ENCODE measurements around the gene ERGIC3.
"Not testable (repeated sequence)": the region's sequence is repeated elsewhere in the genome, so short reads cannot be mapped to it uniquely, and the experiment has no call there.

Gene ERGIC3

GRCh38 chr20:35518955-35519354 is 22.9 kb upstream of the ERGIC3 start:
- DNase-seq (ENCODE audit: low read depth), result no peak

GRCh38 chr20:35523298-35523888 is 18.5 kb upstream of the ERGIC3 start:
- no peak for DNase-seq (ENCODE audit: low read depth)

GRCh38 chr20:35525639-35526038 is 16.2 kb upstream of the ERGIC3 start:
- DNase-seq (ENCODE audit: low read depth), result no peak

- no peak for DNase-seq (ENCODE audit: low read depth)
These were observed 14.6 kb upstream of the ERGIC3 start for GRCh38 chr20:35527122-35527769.

- no peak for DNase-seq (ENCODE audit: low read depth)
These were observed 12.3 kb upstream of the ERGIC3 start, which contains the start of gene C20orf173 for GRCh38 chr20:35529552-35529951. C20orf173 (minus strand) TSS chr20:35529652; CDS start chr20:35529373, 279 bp downstream.

- no peak for DNase-seq (ENCODE audit: low read depth)
These were observed 2.1 kb upstream of the ERGIC3 start for GRCh38 chr20:35539756-35540212.

GRCh38 chr20:35541118-35541782 is 628 bp upstream of the ERGIC3 start:
- DNase-seq (ENCODE audit: low read depth), result no peak

- no peak for DNase-seq (ENCODE audit: low read depth)
These were observed 1.1 kb downstream of the ERGIC3 start for GRCh38 chr20:35542990-35543389.

- DNase-seq (ENCODE audit: low read depth), result no peak
These were observed 2.6 kb downstream of the ERGIC3 start for GRCh38 chr20:35544436-35544835.

GRCh38 chr20:35544941-35545340 is 3.1 kb downstream of the ERGIC3 start:
- DNase-seq (ENCODE audit: low read depth), result not testable (repeated sequence)

- DNase-seq (ENCODE audit: low read depth), result no peak
These were observed 4.2 kb downstream of the ERGIC3 start for GRCh38 chr20:35546127-35546526.

- no peak for DNase-seq (ENCODE audit: low read depth)
These were observed 5.5 kb downstream of the ERGIC3 start for GRCh38 chr20:35547329-35547728.

GRCh38 chr20:35551503-35551902 is 9.6 kb downstream of the ERGIC3 start:
- DNase-seq (ENCODE audit: low read depth), result no peak

GRCh38 chr20:35552914-35553313 is 11.0 kb downstream of the ERGIC3 start:
- no peak for DNase-seq (ENCODE audit: low read depth)

- not testable (repeated sequence) for DNase-seq (ENCODE audit: low read depth)
These were observed 13.6 kb downstream of the ERGIC3 start for GRCh38 chr20:35555461-35555860.

- no peak for DNase-seq (ENCODE audit: low read depth)
These were observed 14.2 kb downstream of the ERGIC3 start for GRCh38 chr20:35555951-35556645.

- DNase-seq (ENCODE audit: low read depth), result no peak
These were observed 15.0 kb downstream of the ERGIC3 start for GRCh38 chr20:35556871-35557270.

- DNase-seq (ENCODE audit: low read depth), result no peak
These were observed 16.6 kb downstream of the ERGIC3 start for GRCh38 chr20:35558451-35558850.

GRCh38 chr20:35559042-35559693 is 17.3 kb downstream of the ERGIC3 start:
- no peak for DNase-seq (ENCODE audit: low read depth)

GRCh38 chr20:35560105-35560511 is 18.2 kb downstream of the ERGIC3 start:
- no peak for DNase-seq (ENCODE audit: low read depth)

- no peak for DNase-seq (ENCODE audit: low read depth)
These were observed 18.7 kb downstream of the ERGIC3 start for GRCh38 chr20:35560541-35560940.

GRCh38 chr20:35561268-35561667 is 19.4 kb downstream of the ERGIC3 start:
- DNase-seq (ENCODE audit: low read depth), result no peak
